Esophagus muscularis mucosa (tissue), 4 donors: ENCODE results near the gene CAMK1G. TPM values are rescaled to one million over a fixed set of nuclear protein-coding genes. Genes with fewer than 3 reads are reported as not detected.

ENCODE experiments used
- DNase-seq: peaks from one replicate; pipeline ENCODE4 v3.0.0-alpha.2; 2017; ENCODE audit errors: extremely low spot score
- H3K27ac ChIP-seq, 4 donors: fragments of 200-600 bp; sonication (generic); replicated peaks in 1 of 4; 1 replicate in 3 of 4; 2 replicates in 1 of 4; pipeline ENCODE4 v1.5.1; 2016 to 2019; ENCODE audit warnings: mild to moderate bottlenecking in 1 of 4
- H3K27me3 ChIP-seq, 4 donors: fragments of 200-600 bp; sonication (generic); one replicate each; pipeline versions ENCODE4 v1.5.1 to v1.6.0; 2016 to 2019
- H3K36me3 ChIP-seq, 4 donors: fragments of 200-600 bp; sonication (generic); one replicate each; pipeline ENCODE4 v1.5.1; 2016 to 2019
- H3K4me1 ChIP-seq, 4 donors: fragments of 200-600 bp; sonication (generic); one replicate each; pipeline ENCODE4 v1.5.1; 2016 to 2019
- H3K4me3 ChIP-seq, 4 donors: fragments of 200-600 bp; sonication (generic); 1 replicate in 2 of 4; 2 replicates in 2 of 4; pipeline ENCODE4 v1.5.1; 2016 to 2019; ENCODE audit warnings: mild to moderate bottlenecking in 4 of 4, moderate library complexity in 1 of 4
- H3K9me3 ChIP-seq, 4 donors: fragments of 200-600 bp; sonication (generic); 1 replicate in 3 of 4; 2 replicates in 1 of 4; pipeline ENCODE4 v1.5.1; 2016 to 2019
- EP300 ChIP-seq: sonication (generic); formaldehyde crosslinking; IDR thresholded peaks from one replicate; pipeline ENCODE4 v1.6.1; 2017; ENCODE audit warnings: antibody characterized with exemption
- POLR2A ChIP-seq: fragments of 450-650 bp; IDR thresholded peaks from one replicate; pipeline ENCODE4 v1.6.1; 2017; ENCODE audit warnings: antibody characterized with exemption, moderate library complexity, mild to moderate bottlenecking, low read depth
- POLR2AphosphoS5 ChIP-seq, 2 donors: sonication (generic); formaldehyde crosslinking; IDR thresholded peaks; one replicate each; pipeline ENCODE4 v1.6.1; 2017; ENCODE audit warnings: antibody characterized with exemption in 2 of 2
- whole genome bisulfite sequencing: methylation state at CpG from one replicate; pipeline ENCODE4 v1.1.5; 2018; 5-methylcytosine and 5-hydroxymethylcytosine counted together
- intact Hi-C: fragments of 100-400 bp; cut with DNase I; formaldehyde crosslinking; loops from one replicate; pipeline ENCODE4 v1.15.1; 2023
- total RNA-seq, 4 donors: library from RNA; depleted of rRNA; stranded (reverse); fragments of >200 nt; gene quantifications; one replicate each; pipeline versions ENCODE4 v1.1.0 to v1.2.1, GENCODE V29; 2016
- TF ChIP-seq, protein P1 (sequence below), 3 experiments: fragments of 200-600 bp in 2 of 3; fragments of 450-650 bp in 1 of 3; sonication (generic) in 2 of 3; IDR thresholded peaks; one replicate each; pipeline ENCODE4 v1.5.1; 2017 to 2019; ENCODE audit warnings: antibody characterized with exemption in 3 of 3, mild to moderate bottlenecking in 2 of 3, moderate library complexity in 1 of 3

The CAMK1G gene
- total RNA-seq, 4 donors from 2014 or later: 0.13 to 0.83 (median 0.26) TPM

- intact Hi-C loops: no loop called here
- Histone ChIP-seq H3K27me3 (peaks cover 0 to 14% (median 0%) of the 10 kb centered on the region in 4 donors), H3K9me3 (no peaks in the 10 kb centered on the region), H3K4me1 (no peaks in the 10 kb centered on the region), H3K27ac (no peak overlapping the region), H3K36me3 (no peaks in the 10 kb centered on the region), H3K4me3 (no peak overlapping the region)
- DNase-seq: no peak
- 73% methylated on average over 3 of the region's 3 CpGs for WGBS
- TF ChIP-seq POLR2AphosphoS5 (IDR thresholded peaks at IDR 0.05): no peak
- TF ChIP-seq, protein P1, sequence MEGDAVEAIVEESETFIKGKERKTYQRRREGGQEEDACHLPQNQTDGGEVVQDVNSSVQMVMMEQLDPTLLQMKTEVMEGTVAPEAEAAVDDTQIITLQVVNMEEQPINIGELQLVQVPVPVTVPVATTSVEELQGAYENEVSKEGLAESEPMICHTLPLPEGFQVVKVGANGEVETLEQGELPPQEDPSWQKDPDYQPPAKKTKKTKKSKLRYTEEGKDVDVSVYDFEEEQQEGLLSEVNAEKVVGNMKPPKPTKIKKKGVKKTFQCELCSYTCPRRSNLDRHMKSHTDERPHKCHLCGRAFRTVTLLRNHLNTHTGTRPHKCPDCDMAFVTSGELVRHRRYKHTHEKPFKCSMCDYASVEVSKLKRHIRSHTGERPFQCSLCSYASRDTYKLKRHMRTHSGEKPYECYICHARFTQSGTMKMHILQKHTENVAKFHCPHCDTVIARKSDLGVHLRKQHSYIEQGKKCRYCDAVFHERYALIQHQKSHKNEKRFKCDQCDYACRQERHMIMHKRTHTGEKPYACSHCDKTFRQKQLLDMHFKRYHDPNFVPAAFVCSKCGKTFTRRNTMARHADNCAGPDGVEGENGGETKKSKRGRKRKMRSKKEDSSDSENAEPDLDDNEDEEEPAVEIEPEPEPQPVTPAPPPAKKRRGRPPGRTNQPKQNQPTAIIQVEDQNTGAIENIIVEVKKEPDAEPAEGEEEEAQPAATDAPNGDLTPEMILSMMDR (IDR thresholded peaks at IDR 0.05): no peak
- no peak for TF ChIP-seq EP300
- TF ChIP-seq POLR2A: no peak
Observed at GRCh38 chr1:209547626-209548025, 35.9 kb upstream of the CAMK1G start.

GRCh38 chr1:209549443-209550205 lies 33.9 kb upstream of the CAMK1G start:
- Histone ChIP-seq H3K27me3 (peaks cover 0 to 14% (median 0%) of the 10 kb centered on the region in 4 donors), H3K36me3 (no peaks in the 10 kb centered on the region), H3K4me1 (no peaks in the 10 kb centered on the region), H3K9me3 (no peaks in the 10 kb centered on the region), H3K27ac (no peak overlapping the region), H3K4me3 (no peak overlapping the region)
- 52% methylated on average over 6 of the region's 6 CpGs for whole genome bisulfite sequencing
- intact Hi-C loops: no loop called here
- no peak for DNase-seq
- TF ChIP-seq POLR2AphosphoS5 (IDR thresholded peaks at IDR 0.05) (no peak), EP300 (no peak), POLR2A (no peak)
- TF ChIP-seq, protein P1 (IDR thresholded peaks at IDR 0.05): no peak

DNA sequence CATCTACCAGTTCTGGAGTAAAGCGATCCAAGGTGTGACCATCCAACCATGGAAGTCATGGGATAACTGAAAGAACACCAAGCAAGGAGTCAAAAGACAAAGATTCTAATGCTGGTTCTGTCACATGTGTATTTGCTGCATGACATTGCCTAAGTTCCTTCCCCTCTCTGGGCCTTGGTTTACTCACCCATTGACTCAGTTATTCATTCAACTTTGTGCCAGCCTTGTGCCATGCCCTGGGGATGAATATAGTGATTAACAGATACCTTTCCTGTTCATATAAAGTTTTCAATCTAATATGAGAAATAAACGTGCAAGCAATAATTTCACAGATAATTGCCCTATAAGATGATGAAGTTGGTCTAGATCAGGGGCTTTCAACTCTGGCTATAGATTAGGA lies 33.0 kb upstream of the CAMK1G start:
- H3K4me1 ChIP-seq: no peaks in the 10 kb centered on the region
- no peak for TF ChIP-seq EP300
- no peak for TF ChIP-seq POLR2A
- TF ChIP-seq, protein P1 (IDR thresholded peaks at IDR 0.05): no peak
- no peak for TF ChIP-seq POLR2AphosphoS5 (IDR thresholded peaks at IDR 0.05)
- intact Hi-C loops: no loop called here
- no peak overlapping the region for H3K4me3 ChIP-seq
- H3K36me3 ChIP-seq: no peaks in the 10 kb centered on the region
- peaks cover 0 to 14% (median 0%) of the 10 kb centered on the region in 4 donors for H3K27me3 ChIP-seq
- no peak overlapping the region for H3K27ac ChIP-seq
- H3K9me3 ChIP-seq: no peaks in the 10 kb centered on the region
- DNase-seq: no peak
- WGBS: 89% methylated on average over 2 of the region's 2 CpGs

DNA sequence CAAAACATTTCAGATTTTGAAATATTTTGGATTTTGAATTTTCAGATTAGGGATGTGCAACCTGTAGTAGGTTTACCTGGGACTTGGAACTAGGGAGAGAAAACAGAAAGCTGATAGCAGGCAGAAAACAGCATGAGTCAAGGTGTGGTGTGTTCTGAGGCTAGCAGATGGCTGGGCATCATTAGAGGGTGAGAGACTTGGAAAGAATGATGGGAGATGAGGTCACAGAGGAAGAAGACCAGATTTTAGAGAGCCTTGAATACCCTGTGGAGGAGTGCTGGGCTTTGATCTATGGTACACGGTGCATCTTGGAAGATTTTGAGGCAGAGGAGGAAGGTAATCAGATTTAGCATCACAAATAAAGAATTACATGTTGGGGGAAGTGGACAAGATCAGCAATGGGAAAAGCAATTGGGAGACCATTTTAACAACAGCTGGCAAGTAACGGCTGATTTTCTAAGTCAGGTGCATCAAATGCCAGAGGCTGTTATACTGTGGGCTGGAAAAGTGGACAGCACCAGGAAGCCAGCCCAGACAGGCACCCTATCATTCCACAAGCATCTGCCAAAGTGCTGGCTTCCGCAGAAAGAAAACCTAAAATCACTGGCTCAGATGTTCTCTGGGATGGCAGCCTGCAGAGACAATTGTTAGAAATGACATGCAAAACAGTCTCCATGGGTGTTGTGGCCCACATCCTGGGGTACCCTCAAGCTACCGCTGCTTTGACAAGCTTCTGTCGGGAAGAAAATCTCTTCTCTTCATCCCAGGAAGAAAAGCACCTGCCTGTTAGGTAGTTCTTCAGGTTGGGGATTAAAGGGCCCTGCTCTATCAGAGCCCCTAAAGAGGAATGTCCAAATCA lies 30.9 kb upstream of the CAMK1G start:
- Histone ChIP-seq H3K27ac (no peak overlapping the region), H3K27me3 (peaks cover 0 to 14% (median 0%) of the 10 kb centered on the region in 4 donors), H3K4me3 (no peak overlapping the region), H3K36me3 (no peaks in the 10 kb centered on the region), H3K4me1 (no peaks in the 10 kb centered on the region), H3K9me3 (no peaks in the 10 kb centered on the region)
- TF ChIP-seq POLR2A (no peak), POLR2AphosphoS5 (IDR thresholded peaks at IDR 0.05) (no peak), EP300 (no peak)
- TF ChIP-seq, protein P1 (IDR thresholded peaks at IDR 0.05): no peak
- 61% methylated on average over 5 of the region's 5 CpGs for WGBS
- intact Hi-C loops: no loop called here
- DNase-seq: no peak
